HTERT RPE-1 (cell line): ENCODE results near the gene GPS1.

Experiments
- in situ Hi-C: fragments of 300-500 bp; cut with MboI; formaldehyde crosslinking; loops from 4 replicates; pipeline ENCODE4 v1.14.3; 2020; ENCODE audit warnings: low sequenced_read_pairs

The GPS1 gene

GRCh38 chr17:82041144-82041814 is 10.4 kb upstream of the GPS1 start:
- in situ Hi-C loops = no loop called here

- in situ Hi-C loops = no loop called here
Observed at GRCh38 chr17:82042649-82043048, 9.0 kb upstream of the GPS1 start.

DNA sequence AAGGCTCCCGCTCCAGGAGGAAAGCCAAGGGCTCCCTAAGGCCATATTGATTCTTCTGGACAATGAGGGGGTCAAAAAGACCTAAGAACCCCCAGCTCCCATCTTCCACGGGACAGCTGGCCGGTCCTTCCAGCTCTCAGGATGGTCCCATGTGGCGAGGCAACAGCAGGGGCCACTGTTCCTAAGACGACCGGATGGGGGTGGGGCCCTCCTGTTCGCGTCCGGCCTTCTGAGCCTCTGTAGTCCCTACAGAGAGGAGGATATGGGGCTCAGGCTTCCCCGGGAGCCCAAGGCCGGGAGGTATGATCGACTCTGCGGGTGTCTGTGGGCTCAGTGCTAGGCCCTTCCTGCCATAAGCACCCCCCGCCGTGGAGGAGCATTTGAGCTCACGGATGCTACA is 8.2 kb upstream of the GPS1 start:
- in situ Hi-C loops = no loop called here

DNA sequence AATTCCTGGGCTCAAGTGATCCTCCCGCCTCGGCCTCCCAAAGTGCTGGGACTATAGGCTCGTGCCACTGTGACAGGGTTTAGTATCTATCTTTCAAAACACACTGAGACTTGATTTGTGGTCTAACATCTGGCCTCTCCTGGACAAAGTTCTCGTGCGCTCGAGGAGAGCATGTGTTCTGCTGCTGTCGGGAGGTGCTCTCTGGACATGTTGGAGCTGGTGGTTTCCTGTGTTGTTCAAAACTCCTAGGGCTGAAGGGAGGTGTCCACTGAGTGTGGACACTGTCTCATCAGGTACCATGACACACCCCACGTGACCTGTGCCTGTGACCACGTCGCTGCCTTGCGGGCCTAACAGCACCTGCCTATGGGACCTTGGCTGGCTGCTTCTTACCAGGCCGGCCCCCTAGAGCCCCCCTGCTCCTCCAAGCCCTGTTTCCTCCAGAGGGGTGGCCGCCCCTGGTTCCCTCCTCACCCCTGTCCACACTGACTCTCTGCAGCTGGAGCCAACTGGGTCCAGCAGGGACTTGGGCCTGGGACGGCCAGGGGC is 5.7 kb upstream of the GPS1 start:
- in situ Hi-C loops = no loop called here

DNA sequence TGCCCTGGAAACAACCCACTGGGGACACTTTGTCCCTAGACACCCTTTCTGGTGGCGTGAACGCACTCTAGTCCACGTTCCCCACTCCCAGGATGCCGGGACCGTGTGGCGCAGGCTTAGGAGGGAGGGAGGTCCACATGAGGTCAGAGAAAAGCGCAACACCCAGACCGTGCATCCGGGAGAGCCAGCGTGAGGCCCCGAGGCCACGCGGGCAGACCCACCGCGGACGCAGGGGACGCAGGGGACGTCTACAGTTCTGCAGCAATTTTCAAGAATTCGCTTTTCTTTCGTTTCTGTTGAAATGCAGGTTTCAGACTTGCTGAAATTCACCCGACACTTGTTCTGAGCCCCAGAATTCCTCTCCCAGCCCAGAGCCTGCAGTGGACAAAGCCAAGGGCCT is 4.8 kb upstream of the GPS1 start:
- in situ Hi-C loops = no loop called here

DNA sequence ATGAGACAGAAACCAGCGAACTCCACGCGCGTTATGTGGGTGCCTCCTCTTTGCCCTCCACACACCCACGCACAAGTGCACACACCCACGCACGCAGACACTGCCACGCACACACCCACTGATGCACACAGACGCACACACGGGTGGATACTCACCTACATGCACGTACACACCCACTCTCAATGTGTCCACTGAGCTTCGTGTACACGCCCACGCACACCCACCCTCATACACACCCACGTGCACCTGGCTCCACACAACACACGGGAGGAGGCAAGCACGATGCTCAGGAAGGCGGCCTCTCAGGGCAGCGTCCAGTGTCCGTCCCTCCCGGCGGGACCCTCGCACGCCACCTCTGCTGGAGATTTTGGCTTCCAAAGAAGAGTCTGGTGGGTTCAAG is 4.3 kb upstream of the GPS1 start:
- in situ Hi-C loops = no loop called here

DNA sequence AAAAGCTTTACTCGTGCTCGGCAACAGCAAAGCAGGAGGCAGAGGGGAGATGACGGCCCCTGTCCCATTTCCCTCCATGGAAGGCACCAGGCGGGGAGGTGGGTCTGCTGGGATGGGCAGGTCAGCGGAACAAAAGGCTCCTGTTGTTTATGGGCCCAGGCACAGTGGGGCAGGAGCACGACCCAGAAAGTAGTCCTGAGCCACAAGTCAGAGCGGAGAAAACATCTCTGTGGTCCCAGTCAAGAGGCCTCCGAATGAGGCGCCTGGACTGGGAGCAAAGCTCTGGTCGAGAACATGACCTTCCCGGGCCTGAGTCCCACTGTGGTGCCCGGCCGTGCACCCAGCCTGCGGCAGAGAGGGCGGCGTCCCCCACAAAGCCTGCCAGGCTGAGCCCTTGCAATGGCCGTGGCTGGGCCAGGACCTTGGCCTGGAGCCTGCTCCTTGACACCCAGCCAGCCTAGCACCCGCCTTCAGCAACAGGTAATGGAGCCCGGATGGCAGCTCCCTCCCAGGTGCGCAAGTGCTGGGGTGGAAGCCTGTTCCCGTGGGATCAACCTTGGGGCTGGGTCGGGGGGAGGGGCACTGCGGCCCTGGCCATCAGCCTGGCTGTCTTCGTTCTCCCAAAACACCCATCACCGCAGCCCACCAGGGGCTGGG is 3.7 kb upstream of the GPS1 start:
- in situ Hi-C loops = no loop called here

- in situ Hi-C loops = no loop called here
Observed at GRCh38 chr17:82048571-82048971, 3.1 kb upstream of the GPS1 start.

DNA sequence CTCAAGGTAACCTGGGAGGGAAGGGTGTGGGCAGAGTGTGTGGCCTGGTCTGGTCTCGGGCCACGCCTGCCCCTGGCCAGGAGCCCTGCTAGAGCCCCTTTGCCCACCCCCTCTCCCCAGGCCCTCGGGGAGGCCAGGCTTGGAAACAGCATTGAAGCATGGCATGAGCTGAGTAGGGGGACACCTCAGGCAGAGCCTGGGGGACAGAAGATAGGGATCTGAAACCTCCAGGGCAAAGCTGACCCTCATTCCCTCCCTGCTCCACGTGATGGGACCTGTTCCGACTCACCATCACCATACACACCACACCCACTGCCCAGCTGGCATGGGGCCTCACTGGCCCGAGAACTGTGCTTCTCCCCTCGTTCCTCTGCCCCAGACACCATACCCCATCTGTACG is 2.6 kb upstream of the GPS1 start:
- in situ Hi-C loops = no loop called here

DNA sequence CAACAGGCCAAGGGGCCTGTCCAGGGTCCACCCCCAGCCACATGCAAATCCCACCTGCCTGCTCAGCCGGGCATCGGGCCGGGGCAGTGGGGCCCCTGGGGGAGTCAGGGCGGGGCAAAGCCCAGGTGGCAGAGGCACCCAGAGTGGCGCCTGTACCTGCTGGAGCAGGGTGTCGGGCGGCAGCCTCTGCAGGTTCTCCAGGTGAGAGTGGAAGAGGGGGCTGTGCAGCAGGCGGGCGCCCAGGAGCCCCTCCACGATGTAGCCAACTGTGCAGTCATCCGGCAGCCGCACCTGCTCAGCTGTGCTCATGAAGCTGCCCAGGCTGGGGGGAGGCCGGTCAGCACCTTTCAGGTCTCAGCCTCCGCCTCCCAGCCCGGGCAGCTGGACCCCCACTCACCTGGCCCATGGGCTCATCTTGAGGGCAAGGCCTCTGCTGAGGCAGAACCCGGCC is 2.2 kb upstream of the GPS1 start:
- in situ Hi-C loops = no loop called here

DNA sequence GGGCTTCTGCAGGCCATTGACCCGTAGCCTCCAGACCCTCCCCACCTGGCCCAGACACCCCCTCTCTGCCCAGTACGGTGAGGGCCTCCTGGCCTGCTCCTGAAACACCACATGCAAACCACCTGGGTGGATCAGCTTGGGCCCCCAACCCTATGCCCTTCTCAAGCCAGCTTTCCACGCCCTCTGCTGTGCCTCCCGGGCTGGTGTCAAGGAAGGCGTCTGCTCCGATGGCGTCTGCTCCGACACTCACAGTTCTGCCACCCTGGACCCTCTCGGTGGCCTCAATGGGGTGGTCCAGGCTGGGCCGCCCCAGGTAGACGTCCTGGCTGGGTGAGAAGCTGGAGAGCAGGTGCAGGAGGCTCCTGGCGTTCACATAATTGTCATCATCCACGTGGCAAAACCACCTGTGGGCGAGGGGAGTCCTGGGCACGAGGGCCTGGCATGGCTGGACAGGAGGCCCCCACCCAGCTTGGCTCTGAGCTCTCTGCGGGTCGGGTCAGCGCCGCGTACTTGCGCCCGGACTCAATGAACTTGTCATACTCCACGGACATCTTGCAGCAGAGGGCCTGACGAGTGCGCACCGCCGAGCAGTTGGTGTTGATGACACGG is 1.4 kb upstream of the GPS1 start:
- in situ Hi-C loops = no loop called here

DNA sequence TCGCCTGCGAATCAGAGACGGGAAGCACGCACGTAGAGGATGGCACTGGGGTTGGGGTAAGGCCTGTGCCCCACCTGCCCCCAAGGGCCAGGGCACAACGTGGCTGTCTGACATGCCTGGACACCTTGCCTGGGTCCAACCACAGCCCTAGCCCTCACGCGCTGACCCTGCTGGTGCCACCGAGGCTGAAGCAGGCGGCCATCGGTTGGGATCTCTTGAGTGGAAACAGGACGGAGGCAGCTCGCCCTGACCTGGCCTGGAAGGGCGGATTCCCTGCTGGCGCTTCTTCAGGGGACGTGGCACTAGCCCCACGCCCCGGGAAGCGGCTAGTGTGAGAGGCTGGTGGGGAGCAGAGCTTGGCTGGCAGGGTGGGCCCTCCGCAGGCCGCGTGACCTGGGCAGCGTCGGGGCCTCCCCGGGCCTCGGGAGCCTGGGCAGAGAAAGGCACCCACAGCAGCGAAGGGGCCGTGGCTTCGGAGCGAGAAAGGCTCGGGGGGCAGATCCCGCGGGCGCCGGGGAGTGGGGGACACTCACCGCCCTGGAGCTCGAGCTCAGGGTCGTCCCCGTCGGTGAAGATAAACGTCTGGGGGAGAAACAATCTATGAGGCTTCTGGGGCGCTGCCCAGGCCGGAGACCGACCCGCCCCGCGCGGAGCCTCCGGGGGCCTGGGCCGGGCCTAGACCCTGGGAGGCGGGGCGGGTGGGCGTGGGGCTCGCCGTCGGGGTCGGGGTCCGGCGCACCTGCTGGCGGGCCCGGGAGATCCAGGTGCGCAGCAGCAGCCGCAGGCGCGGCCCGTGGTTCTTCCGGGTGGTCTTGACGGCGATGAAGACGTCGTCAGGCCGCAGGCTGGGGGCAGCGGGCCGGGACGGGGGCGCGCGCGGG is 697 bp upstream of the GPS1 start:
- in situ Hi-C loops = no loop called here

DNA sequence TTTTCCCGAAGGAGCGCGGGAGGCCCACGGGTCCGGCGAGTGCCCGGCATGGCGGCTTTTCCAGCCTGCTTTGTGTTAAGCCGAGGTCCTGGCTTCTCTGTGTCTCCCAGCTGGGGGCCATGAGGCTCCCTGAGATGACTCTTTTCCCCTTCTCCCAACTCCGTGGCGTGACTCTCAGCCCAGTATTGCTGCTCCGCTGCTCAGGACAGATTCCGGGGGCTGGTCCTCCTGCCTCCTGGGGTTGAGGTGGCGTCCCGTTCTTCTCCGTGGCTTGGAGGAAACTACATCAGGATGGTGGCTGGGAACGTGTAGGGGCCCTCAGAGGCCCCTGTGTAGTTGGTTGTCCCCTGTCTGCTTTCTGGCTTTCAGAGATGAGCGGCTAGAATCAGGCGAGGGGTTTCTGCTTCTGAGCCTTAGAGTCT is 951 bp downstream of the GPS1 start:
- in situ Hi-C loops = no loop called here

DNA sequence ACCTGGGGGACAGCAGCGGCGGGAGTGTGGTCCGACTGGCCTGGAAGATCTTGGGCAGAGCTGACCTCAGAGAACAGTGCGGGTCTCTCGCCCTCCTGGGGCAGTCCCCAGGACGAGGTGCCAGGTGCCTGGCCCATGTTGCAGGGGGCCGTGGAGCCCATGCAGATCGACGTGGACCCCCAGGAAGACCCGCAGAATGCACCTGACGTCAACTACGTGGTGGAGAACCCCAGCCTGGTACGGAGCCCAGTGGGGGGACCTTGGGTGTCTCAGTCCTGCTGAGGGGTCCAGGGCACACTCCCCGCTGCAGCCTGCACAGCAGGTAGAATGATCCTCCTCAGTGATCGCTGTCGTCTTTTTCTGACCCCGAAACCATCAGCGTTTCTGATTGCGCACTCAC is 1.4 kb downstream of the GPS1 start:
- in situ Hi-C loops = no loop called here

DNA sequence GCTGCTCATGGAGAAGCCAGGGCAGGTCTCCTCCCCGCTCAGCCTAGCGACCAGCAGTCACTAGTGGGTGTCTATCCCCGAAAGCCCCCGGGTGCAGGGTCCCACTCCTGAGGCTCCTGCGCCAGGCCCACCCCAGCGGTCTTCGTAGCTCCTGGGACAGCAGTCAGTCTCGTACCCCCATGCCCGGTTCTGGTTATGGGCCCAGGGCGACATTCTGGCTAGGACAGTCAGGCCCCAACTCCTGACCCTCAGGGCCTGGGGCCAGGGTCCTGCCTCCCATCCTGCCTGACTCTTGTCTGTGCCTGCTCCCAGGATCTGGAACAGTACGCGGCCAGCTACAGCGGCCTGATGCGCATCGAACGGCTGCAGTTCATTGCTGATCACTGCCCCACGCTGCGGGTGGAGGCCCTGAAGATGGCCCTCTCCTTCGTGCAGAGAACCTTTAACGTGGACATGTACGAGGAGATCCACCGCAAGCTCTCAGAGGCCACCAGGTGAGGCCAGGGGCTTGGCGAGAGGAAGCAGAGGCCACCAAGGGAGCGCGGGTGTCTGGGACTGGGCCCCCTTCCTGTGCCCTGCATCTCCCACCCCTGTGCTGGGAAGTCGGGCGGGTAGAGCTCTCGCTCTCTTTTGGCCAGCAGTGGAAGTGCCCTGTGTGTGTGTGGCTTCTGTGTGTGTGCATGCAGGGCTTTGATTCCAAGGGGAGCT is 2.0 kb downstream of the GPS1 start:
- in situ Hi-C loops = no loop called here

- in situ Hi-C loops = no loop called here
Observed at GRCh38 chr17:82054351-82055022, 2.8 kb downstream of the GPS1 start.

DNA sequence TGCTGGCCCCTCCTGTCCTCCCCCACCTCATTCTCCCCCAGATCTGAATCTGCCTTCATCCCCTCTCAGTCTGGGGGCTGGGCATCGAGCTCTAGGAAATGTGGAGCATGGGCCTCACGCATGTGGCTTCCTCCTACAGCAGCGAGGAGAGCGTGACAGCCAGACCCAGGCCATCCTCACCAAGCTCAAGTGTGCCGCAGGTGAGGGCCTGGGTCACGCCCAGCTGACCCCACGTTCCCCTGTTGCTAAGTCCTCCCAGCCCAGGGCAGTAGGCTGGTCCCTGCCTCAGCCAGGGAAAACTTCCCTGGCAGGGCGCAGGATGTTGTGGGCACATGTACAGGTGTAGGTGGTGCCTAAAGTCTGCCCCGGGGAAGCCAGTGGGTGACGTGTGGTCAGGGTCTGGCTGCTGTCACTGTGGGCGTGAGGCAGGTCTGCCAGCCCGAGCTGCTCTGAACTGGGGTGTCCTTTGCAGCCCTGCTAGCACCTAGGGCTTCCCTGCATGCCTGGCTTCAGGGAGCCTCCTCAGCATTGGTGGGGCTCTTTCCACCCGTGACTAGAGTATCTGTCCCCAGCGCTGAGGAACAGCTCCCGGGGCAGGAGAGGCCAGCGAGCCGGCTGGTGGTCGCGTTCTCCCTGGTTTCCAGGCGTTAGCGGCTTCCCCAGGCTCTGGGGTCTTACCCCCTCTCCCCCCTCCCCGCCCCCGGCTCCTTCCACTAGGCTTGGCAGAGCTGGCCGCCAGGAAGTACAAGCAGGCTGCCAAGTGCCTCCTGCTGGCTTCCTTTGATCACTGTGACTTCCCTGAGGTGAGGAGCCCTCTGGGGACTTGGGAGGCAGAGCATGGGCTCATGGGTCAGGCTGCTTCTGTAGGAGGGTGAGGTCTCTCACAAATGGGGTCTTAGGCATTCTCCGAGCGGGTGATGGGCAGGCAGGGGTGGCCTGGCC is 3.6 kb downstream of the GPS1 start:
- in situ Hi-C loops = no loop called here

- in situ Hi-C loops = no loop called here
Observed at GRCh38 chr17:82055965-82056728, 4.4 kb downstream of the GPS1 start.
